Measurements from ENCODE around the gene ACSL1.

The ACSL1 gene

GRCh38 chr4:184821242-184821641 is 4.5 kb downstream of the ACSL1 start:
- no peaks in the 10 kb centered on the region for H3K36me3 ChIP-seq (replicated peaks; ENCODE audit: low read depth, low read length)
- no peak for TF ChIP-seq EZH2phosphoT487 (IDR thresholded peaks at IDR 0.05; ENCODE audit: low read depth)
- no peak for TF ChIP-seq CTCF (IDR thresholded peaks at IDR 0.05; ENCODE audit: low read depth, low read length)
- no peak overlapping the region for H3K27ac ChIP-seq (ENCODE audit: low read length)
- H4K20me1 ChIP-seq (ENCODE audit: insufficient read depth, low read length): peaks cover 21% of the 10 kb centered on the region
- H3K79me2 ChIP-seq (ENCODE audit: low read length): peaks cover 86% of the 10 kb centered on the region
- H3K9me3 ChIP-seq (ENCODE audit: insufficient read depth, low read length): no peaks in the 10 kb centered on the region
- no peaks in the 10 kb centered on the region for H3K27me3 ChIP-seq (ENCODE audit: low read depth, low read length)
- no peak overlapping the region for H3K4me2 ChIP-seq (ENCODE audit: low read length)
- H3K9ac ChIP-seq (ENCODE audit: low read length): no peak overlapping the region
- no peak overlapping the region for H3K4me3 ChIP-seq (ENCODE audit: low read length)
- no peak overlapping the region for H2AFZ ChIP-seq (ENCODE audit: low read depth, low read length)
- peaks cover 44% of the 10 kb centered on the region for H3K4me1 ChIP-seq (ENCODE audit: low read length)

DNA sequence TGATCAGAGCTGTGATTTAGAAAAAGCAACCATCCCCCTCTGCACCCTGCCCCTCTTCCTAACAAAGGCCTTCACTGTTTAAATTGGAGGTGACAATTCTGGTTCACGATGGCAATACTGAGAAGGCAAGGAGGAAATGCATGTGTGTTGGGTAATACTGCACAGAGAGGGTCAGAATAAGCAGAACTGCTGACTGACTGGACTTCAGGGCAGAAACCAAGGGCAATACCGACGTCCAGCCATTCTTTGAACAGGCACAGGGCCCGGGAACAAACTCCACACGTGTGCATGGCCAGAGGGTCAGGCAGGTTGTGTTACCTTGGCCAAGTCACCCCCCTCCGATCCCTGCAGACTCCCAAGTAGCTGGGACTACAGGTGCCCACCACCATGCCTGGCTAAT is 6.0 kb downstream of the ACSL1 start:
- H3K4me2 ChIP-seq (ENCODE audit: low read length): no peak overlapping the region
- H3K4me3 ChIP-seq (ENCODE audit: low read length): no peak overlapping the region
- H2AFZ ChIP-seq (ENCODE audit: low read depth, low read length): no peak overlapping the region
- H3K79me2 ChIP-seq (ENCODE audit: low read length): peaks cover 94% of the 10 kb centered on the region
- no peaks in the 10 kb centered on the region for H3K9me3 ChIP-seq (ENCODE audit: insufficient read depth, low read length)
- no peaks in the 10 kb centered on the region for H3K27me3 ChIP-seq (ENCODE audit: low read depth, low read length)
- no peak overlapping the region for H3K27ac ChIP-seq (ENCODE audit: low read length)
- TF ChIP-seq CTCF (IDR thresholded peaks at IDR 0.05; ENCODE audit: low read depth, low read length) (no peak), EZH2phosphoT487 (IDR thresholded peaks at IDR 0.05; ENCODE audit: low read depth) (no peak)
- peaks cover 44% of the 10 kb centered on the region for H3K4me1 ChIP-seq (ENCODE audit: low read length)
- H3K9ac ChIP-seq (ENCODE audit: low read length): no peak overlapping the region
- H3K36me3 ChIP-seq (replicated peaks; ENCODE audit: low read depth, low read length): no peaks in the 10 kb centered on the region
- H4K20me1 ChIP-seq (ENCODE audit: insufficient read depth, low read length): peaks cover 21% of the 10 kb centered on the region

DNA sequence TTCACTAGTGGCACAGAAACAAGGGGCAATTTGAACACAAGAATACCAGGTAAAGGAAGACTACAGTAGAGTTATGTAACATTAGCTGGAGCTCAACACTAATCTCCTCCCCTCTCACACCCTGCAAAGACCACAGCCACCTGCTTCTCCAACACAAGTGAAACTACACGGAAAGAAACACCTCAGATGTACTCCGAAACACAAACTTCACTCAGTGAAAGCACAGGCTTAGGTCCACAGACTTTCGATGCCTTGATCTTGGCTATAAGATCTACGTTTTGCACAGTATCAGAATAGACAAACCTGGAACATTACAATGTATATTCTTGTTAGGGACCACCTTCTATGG is 7.6 kb downstream of the ACSL1 start:
- Histone ChIP-seq H3K4me2 (ENCODE audit: low read length) (peak overlapping the region; percentile 73), H3K9me3 (ENCODE audit: insufficient read depth, low read length) (no peaks in the 10 kb centered on the region), H3K4me1 (ENCODE audit: low read length) (peaks cover 33% of the 10 kb centered on the region), H3K4me3 (ENCODE audit: low read length) (peak overlapping the region; percentile 53), H3K27me3 (ENCODE audit: low read depth, low read length) (no peaks in the 10 kb centered on the region), H3K36me3 (replicated peaks; ENCODE audit: low read depth, low read length) (no peaks in the 10 kb centered on the region), H3K9ac (ENCODE audit: low read length) (no peak overlapping the region), H3K79me2 (ENCODE audit: low read length) (peaks cover 92% of the 10 kb centered on the region), H4K20me1 (ENCODE audit: insufficient read depth, low read length) (peaks cover 25% of the 10 kb centered on the region), H2AFZ (ENCODE audit: low read depth, low read length) (no peak overlapping the region), H3K27ac (ENCODE audit: low read length) (peak overlapping the region; percentile 45; the same call in 1 of the 2 replicates)
- no peak for TF ChIP-seq EZH2phosphoT487 (IDR thresholded peaks at IDR 0.05; ENCODE audit: low read depth)
- no peak for TF ChIP-seq CTCF (IDR thresholded peaks at IDR 0.05; ENCODE audit: low read depth, low read length)

DNA sequence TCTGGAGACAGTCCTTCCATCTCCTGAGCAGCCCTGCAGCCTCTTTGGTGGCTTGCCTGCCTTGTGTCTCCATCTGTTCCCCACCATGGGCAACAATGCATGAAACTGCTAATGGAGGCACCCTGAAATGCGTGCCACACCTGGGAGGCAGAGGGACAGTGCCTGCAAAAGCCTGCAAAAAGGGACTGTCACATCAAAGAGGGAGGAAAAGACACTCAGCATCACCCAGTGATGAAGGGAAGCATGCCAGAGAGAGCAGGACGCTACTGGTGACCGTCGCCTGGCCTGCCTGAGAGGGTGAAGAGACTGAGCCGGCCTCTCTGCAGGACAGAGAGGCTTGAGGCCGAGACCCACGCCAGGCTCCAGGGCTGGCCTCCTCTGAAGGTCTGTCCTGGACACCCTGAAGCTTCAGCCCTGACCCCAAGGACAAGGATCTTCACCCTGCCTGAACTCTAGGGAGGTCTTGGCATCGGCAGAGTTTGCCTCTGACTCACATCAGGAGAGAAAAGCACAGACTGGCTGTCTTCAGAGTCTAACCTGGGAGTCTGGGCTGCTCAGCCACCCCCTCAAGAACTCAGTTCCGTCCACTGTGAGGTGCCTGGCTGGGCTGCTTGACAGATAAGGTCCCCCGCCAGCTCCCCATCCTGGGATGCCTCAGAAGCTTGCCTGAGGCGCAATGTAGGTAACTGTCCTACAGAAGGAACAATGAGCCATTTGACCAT is 8.1 kb downstream of the ACSL1 start:
- TF ChIP-seq EZH2phosphoT487 (IDR thresholded peaks at IDR 0.05; ENCODE audit: low read depth): no peak
- TF ChIP-seq CTCF (IDR thresholded peaks at IDR 0.05; ENCODE audit: low read depth, low read length): no peak
- Histone ChIP-seq H3K27ac (ENCODE audit: low read length) (peak overlapping the region; percentile 14; the same call in 1 of the 2 replicates), H3K9me3 (ENCODE audit: insufficient read depth, low read length) (no peaks in the 10 kb centered on the region), H2AFZ (ENCODE audit: low read depth, low read length) (no peak overlapping the region), H3K4me3 (ENCODE audit: low read length) (peak overlapping the region; percentile 53; the same call in 1 of the 2 replicates), H3K27me3 (ENCODE audit: low read depth, low read length) (no peaks in the 10 kb centered on the region), H3K4me2 (ENCODE audit: low read length) (peak overlapping the region; percentile 73), H3K9ac (ENCODE audit: low read length) (no peak overlapping the region), H3K4me1 (ENCODE audit: low read length) (peaks cover 33% of the 10 kb centered on the region), H3K79me2 (ENCODE audit: low read length) (peaks cover 91% of the 10 kb centered on the region), H3K36me3 (replicated peaks; ENCODE audit: low read depth, low read length) (no peaks in the 10 kb centered on the region), H4K20me1 (ENCODE audit: insufficient read depth, low read length) (peaks cover 25% of the 10 kb centered on the region)

Data from OCI-LY3 (cell line).